Transverse colon (tissue), 4 donors: ENCODE results near the gene MOB2. TPM values are rescaled to one million over a fixed set of nuclear protein-coding genes. Genes with fewer than 3 reads are reported as not detected.

Experiments
- DNase-seq: peaks from one replicate; pipeline ENCODE4 v3.0.0-alpha.2; 2019
- H3K27ac ChIP-seq, 4 donors: fragments of 200-600 bp; sonication (generic); 2 replicates each; pipeline ENCODE4 v1.5.1; 2016 to 2018; ENCODE audit warnings: inconsistent platforms in 4 of 4
- H3K27me3 ChIP-seq: fragments of 200-600 bp; sonication (generic); 2 replicates; pipeline ENCODE4 v1.5.1; 2017; ENCODE audit warnings: inconsistent platforms
- H3K36me3 ChIP-seq, 4 donors: fragments of 200-600 bp; sonication (generic); 2 replicates each; pipeline ENCODE4 v1.5.1; 2017 to 2019; ENCODE audit warnings: inconsistent platforms in 4 of 4
- H3K4me1 ChIP-seq, 4 donors: fragments of 200-600 bp; sonication (generic); 2 replicates each; pipeline ENCODE4 v1.5.1; 2017 to 2020; ENCODE audit warnings: inconsistent platforms in 4 of 4
- H3K4me3 ChIP-seq, 4 donors: fragments of 200-600 bp; sonication (generic); 1 replicate in 1 of 4; 2 replicates in 3 of 4; pipeline versions ENCODE4 v1.5.1 to v1.6.1; 2017 to 2019; ENCODE audit warnings: inconsistent platforms in 4 of 4
- H3K9me3 ChIP-seq, 2 donors: fragments of 200-600 bp; sonication (generic); 2 replicates each; pipeline ENCODE4 v1.5.1; 2017 to 2019; ENCODE audit warnings: inconsistent platforms in 2 of 2
- CTCF ChIP-seq, 5 experiments: fragments of 200-600 bp in 3 of 5; fragments of 450-650 bp in 2 of 5; sonication (generic) in 3 of 5; IDR thresholded peaks; 1 replicate in 2 of 5; 2 replicates in 3 of 5; pipeline ENCODE4 v1.5.1; 2016 to 2017; ENCODE audit warnings: antibody characterized with exemption in 5 of 5, inconsistent platforms in 3 of 5, mild to moderate bottlenecking in 2 of 5, moderate library complexity in 1 of 5
- EP300 ChIP-seq: sonication (generic); formaldehyde crosslinking; IDR thresholded peaks from one replicate; pipeline ENCODE4 v1.6.1; 2017; ENCODE audit warnings: antibody characterized with exemption, low read depth
- POLR2A ChIP-seq: fragments of 450-650 bp; IDR thresholded peaks from one replicate; pipeline ENCODE4 v1.6.1; 2016; ENCODE audit warnings: antibody characterized with exemption, mild to moderate bottlenecking, moderate library complexity
- POLR2AphosphoS5 ChIP-seq, 3 donors: sonication (generic); formaldehyde crosslinking; IDR thresholded peaks; one replicate each; pipeline ENCODE4 v1.6.1; 2016; ENCODE audit warnings: antibody characterized with exemption in 3 of 3
- WGBS, 2 donors: methylation state at CpG; one replicate each; pipeline ENCODE4 v1.1.5; 2018; ENCODE audit warnings: low coverage in 1 of 2; 5-methylcytosine and 5-hydroxymethylcytosine counted together
- in situ Hi-C, 4 donors: fragments of 200-750 bp; cut with MboI; loops; one replicate each; pipeline versions ENCODE4 v1.15.0 to v1.15.1; 2017; ENCODE audit warnings: low sequenced_read_pairs in 3 of 4, low pct_ligation_motif_present in 1 of 4, low pct_unique_long_range_greater_than_20kb in 1 of 4
- intact Hi-C: fragments of 100-400 bp; cut with DNase I; formaldehyde crosslinking; loops from one replicate; pipeline ENCODE4 v1.15.1; 2023; ENCODE audit warnings: low total_unique reads
- total RNA-seq, 4 donors: library from RNA; depleted of rRNA; stranded (reverse); fragments of >200 nt; gene quantifications; one replicate each; pipeline ENCODE4 v1.1.0, GENCODE V29; 2016

The MOB2 gene
- total RNA-seq, 4 donors from 2014 or later = 22.8 to 56.7 (median 42.4) TPM

GRCh38 chr11:1451781-1452470 is 34.7 kb downstream of the MOB2 start:
- peaks cover 46% of the 10 kb centered on the region for H3K27me3 ChIP-seq
- DNase-seq = no peak
- H3K4me3 ChIP-seq = no peak overlapping the region
- TF ChIP-seq POLR2A (no peak), CTCF (IDR thresholded peaks at IDR 0.05) (no peak), EP300 (no peak), POLR2AphosphoS5 (IDR thresholded peaks at IDR 0.05) (no peak)
- H3K9me3 ChIP-seq = no peaks in the 10 kb centered on the region
- WGBS, 2 donors = 77% methylated on average over 27 of the region's 27 CpGs; no CpG with 5 or more reads in 1 of the 2 donors
- H3K27ac ChIP-seq = no peak overlapping the region
- no peaks in the 10 kb centered on the region for H3K36me3 ChIP-seq
- intact Hi-C loops (loop anchor here (5.0 kb wide), 1 partner anchor 65 kb away; no protein-coding TSS in a partner anchor), in situ Hi-C loops (no loop called here)
- H3K4me1 ChIP-seq = peaks cover 0 to 6% (median 0%) of the 10 kb centered on the region in 4 donors

GRCh38 chr11:1450949-1451710 is 35.4 kb downstream of the MOB2 start:
- Histone ChIP-seq H3K27ac (no peak overlapping the region), H3K36me3 (no peaks in the 10 kb centered on the region), H3K9me3 (no peaks in the 10 kb centered on the region), H3K4me3 (no peak overlapping the region), H3K27me3 (peaks cover 46% of the 10 kb centered on the region), H3K4me1 (peaks cover 0 to 6% (median 0%) of the 10 kb centered on the region in 4 donors)
- no peak for TF ChIP-seq POLR2A
- TF ChIP-seq CTCF (IDR thresholded peaks at IDR 0.05) = no peak
- no peak for TF ChIP-seq POLR2AphosphoS5 (IDR thresholded peaks at IDR 0.05)
- TF ChIP-seq EP300 = no peak
- WGBS, 2 donors = 67% methylated on average over 21 of the region's 22 CpGs; no CpG with 5 or more reads in 1 of the 2 donors
- no peak for DNase-seq
- in situ Hi-C loops = no loop called here
- intact Hi-C loops = loop anchor here (5.0 kb wide), 1 partner anchor 66 kb away; no protein-coding TSS in a partner anchor

GRCh38 chr11:1450344-1450875 is 36.2 kb downstream of the MOB2 start:
- H3K27me3 ChIP-seq = peaks cover 46% of the 10 kb centered on the region
- no peaks in the 10 kb centered on the region for H3K9me3 ChIP-seq
- in situ Hi-C loops = no loop called here
- TF ChIP-seq CTCF (IDR thresholded peaks at IDR 0.05) (no peak), EP300 (no peak), POLR2AphosphoS5 (IDR thresholded peaks at IDR 0.05) (no peak), POLR2A (no peak)
- H3K4me3 ChIP-seq = no peak overlapping the region
- H3K36me3 ChIP-seq = no peaks in the 10 kb centered on the region
- H3K4me1 ChIP-seq = peaks cover 0 to 6% (median 0%) of the 10 kb centered on the region in 4 donors
- no peak for DNase-seq
- WGBS, 2 donors = 39% methylated on average over 17 of the region's 29 CpGs; no CpG with 5 or more reads in 1 of the 2 donors
- intact Hi-C loops = loop anchor here (5.0 kb wide), 1 partner anchor 67 kb away; no protein-coding TSS in a partner anchor
- H3K27ac ChIP-seq = no peak overlapping the region
